T-cell (primary cell): Measurements from ENCODE around the gene OAS3. TPM values are rescaled to one million over a fixed set of nuclear protein-coding genes. Genes with fewer than 3 reads are reported as not detected.

ENCODE experiments used
- ATAC-seq, 4 experiments: fragments of 200-7000 bp in 3 of 4; fragments of 150-1000 bp in 1 of 4; cut with Tn5 transposase; replicated peaks in 1 of 4; 1 replicate in 3 of 4; 2 replicates in 1 of 4; pipeline ENCODE4 v1.10.0; 2021; ENCODE audit warnings: moderate library complexity in 3 of 4, mild to moderate bottlenecking in 2 of 4, moderate number of reproducible peaks in 1 of 4
- CTCF ChIA-PET, 2 donors: fragments of 300-600 bp; sonication (Branson Sonifier 250); formaldehyde crosslinking; loops; one replicate each; lab custom pipeline; 2022; ENCODE audit warnings: antibody characterized with exemption in 2 of 2; lab: Charles Lee
- POLR2A ChIA-PET, 2 donors: fragments of 300-600 bp; sonication (Branson Sonifier 250); formaldehyde crosslinking; loops; one replicate each; lab custom pipeline; 2022; ENCODE audit warnings: antibody characterized with exemption in 2 of 2; lab: Charles Lee
- DNase-seq, 35 experiments: peaks; one replicate each; pipeline versions ENCODE4 v3.0.0 to v3.0.0-alpha.2; 2013 to 2023
- H3K27ac ChIP-seq: one replicate; pipeline ENCODE4 v1.5.1; 2013; ENCODE audit warnings: low read length
- H3K27me3 ChIP-seq, 2 experiments: replicated peaks in 1 of 2; 1 replicate in 1 of 2; 2 replicates in 1 of 2; pipeline versions ENCODE4 v1.6.1 to v1.7.0; 2013; ENCODE audit warnings: low read length in 1 of 2, mixed read lengths in 1 of 2; ENCODE audit not compliant: control insufficient read depth in 2 of 2, insufficient read depth in 2 of 2; ENCODE audit errors: extremely low read depth in 1 of 2
- H3K36me3 ChIP-seq, 2 donors: 1 replicate in 1 of 2; 2 replicates in 1 of 2; pipeline versions ENCODE4 v1.6.1 to v1.7.0; 2013; ENCODE audit warnings: low read length in 1 of 2; ENCODE audit not compliant: control insufficient read depth in 2 of 2, insufficient read depth in 1 of 2; ENCODE audit errors: extremely low read depth in 1 of 2
- H3K4me1 ChIP-seq, 2 experiments: 1 replicate in 1 of 2; 2 replicates in 1 of 2; pipeline versions ENCODE4 v1.6.1 to v1.7.0; 2013; ENCODE audit warnings: low read length in 2 of 2, mixed read lengths in 1 of 2; ENCODE audit not compliant: insufficient read depth in 2 of 2, control insufficient read depth in 1 of 2; ENCODE audit errors: extremely low read depth in 1 of 2
- H3K4me3 ChIP-seq, 2 donors: 1 replicate in 1 of 2; 2 replicates in 1 of 2; pipeline versions ENCODE4 v1.5.1 to v1.7.0; 2013; ENCODE audit warnings: mild to moderate bottlenecking in 2 of 2, low read length in 1 of 2, moderate library complexity in 1 of 2; ENCODE audit not compliant: control insufficient read depth in 1 of 2; ENCODE audit errors: extremely low read depth in 1 of 2
- H3K9me3 ChIP-seq: 2 replicates; pipeline ENCODE4 v1.7.0; 2013
- H3K27ac Mint-ChIP-seq, 2 donors: one replicate each; pipeline ENCODE4 v1.8.0; 2020 to 2021; ENCODE audit warnings: mild to moderate bottlenecking in 2 of 2, mixed read lengths in 2 of 2
- H3K27me3 Mint-ChIP-seq, 2 donors: one replicate each; pipeline ENCODE4 v1.8.0; 2021 to 2022; ENCODE audit warnings: mixed read lengths in 2 of 2
- H3K36me3 Mint-ChIP-seq: one replicate; pipeline ENCODE4 v1.8.0; 2021; ENCODE audit warnings: mixed read lengths
- H3K4me1 Mint-ChIP-seq, 3 donors: one replicate each; pipeline ENCODE4 v1.8.0; 2020 to 2022; ENCODE audit warnings: mixed read lengths in 3 of 3, mild to moderate bottlenecking in 1 of 3
- H3K4me3 Mint-ChIP-seq, 3 donors: one replicate each; pipeline ENCODE4 v1.8.0; 2020 to 2022; ENCODE audit warnings: mild to moderate bottlenecking in 3 of 3, mixed read lengths in 3 of 3, moderate library complexity in 3 of 3
- H3K9me3 Mint-ChIP-seq, 3 donors: one replicate each; pipeline ENCODE4 v1.8.0; 2020 to 2022; ENCODE audit warnings: mixed read lengths in 3 of 3
- WGBS: methylation state at CpG from one replicate; pipeline ENCODE4 v1.1.5; 2013; ENCODE audit warnings: missing lambda C conversion rate; ENCODE audit not compliant: insufficient coverage; 5-methylcytosine and 5-hydroxymethylcytosine counted together
- total RNA-seq, 35 experiments: library from RNA in 6 of 35; stranded (reverse) in 6 of 35; fragments of 120-200 nt in 1 of 35; gene quantifications; one replicate each; pipeline versions ENCODE4 v1.2.1 to v1.2.4 and lab custom pipeline; 2013 to 2026

The OAS3 gene
- total RNA-seq, 5 donors from 2014 or later (not counting 1 experiment from before 2014, with no cell fraction given) = 18.4 to 38.5 (median 24.5) TPM

- Histone ChIP-seq H3K9me3 (no peaks in the 10 kb centered on the region), H3K27ac (peak overlapping the region; percentile 19), H3K36me3 (peaks cover 3 to 4% of the 10 kb centered on the region in 2 donors), H3K27me3 (no peaks in the 10 kb centered on the region), H3K4me3 (no peak overlapping the region), H3K4me1 (peaks cover 16 to 18% of the 10 kb centered on the region in 2 experiments)
- ChIA-PET POLR2A (no interaction called here), CTCF (interaction anchor here (1.0 to 1.2 kb wide), 2 partner anchors 29 to 56 kb away, joined by 3 to 5 read pairs; no protein-coding TSS in a partner anchor)
- DNase-seq (no peak), ATAC-seq (no peak)
- peak overlapping the region; percentile 94 to 95 for H3K27ac Mint-ChIP-seq
- peak overlapping the region; percentile 10 to 93 (median 37) for H3K4me3 Mint-ChIP-seq
- peaks cover 4% of the 10 kb centered on the region for H3K36me3 Mint-ChIP-seq
- no peaks in the 10 kb centered on the region for H3K27me3 Mint-ChIP-seq
- peaks cover 30 to 41% (median 38%) of the 10 kb centered on the region in 3 donors for H3K4me1 Mint-ChIP-seq
- no CpG with 5 or more reads among the region's 2 CpGs for WGBS
- H3K9me3 Mint-ChIP-seq = peaks cover 0 to 6% (median 3%) of the 10 kb centered on the region in 3 donors
Measured at GRCh38 chr12:112936927-112937326, 1.3 kb upstream of the OAS3 start.

- peak in 1 of 35 experiments; percentile 14 for DNase-seq
- H3K4me1 ChIP-seq = peaks cover 16 to 18% of the 10 kb centered on the region in 2 experiments
- CTCF ChIA-PET = interaction anchor here in 1 of 2 donors (0.8 to 1.3 kb wide), 2 partner anchors 33 to 39 kb away, joined by 4 read pairs; partner anchors contain the start of genes OAS1 and OAS2
Measured at GRCh38 chr12:112938751-112939150, 477 bp downstream of the OAS3 start.

GRCh38 chr12:112939761-112940381 lies 1.6 kb downstream of the OAS3 start:
- Histone ChIP-seq H3K27me3 (no peaks in the 10 kb centered on the region), H3K9me3 (no peaks in the 10 kb centered on the region), H3K4me3 (peak overlapping the region; percentile 46 to 71), H3K36me3 (peaks cover 5 to 23% of the 10 kb centered on the region in 2 donors), H3K27ac (peak overlapping the region; percentile 52), H3K4me1 (peaks cover 16 to 18% of the 10 kb centered on the region in 2 experiments)
- DNase-seq (peak in 3 of 35 experiments; percentile 9 to 32 (median 21)), ATAC-seq (peak in 3 of 4 experiments; percentile 44 to 52 (median 50))
- WGBS = 0% methylated on average over 5 of the region's 7 CpGs
- ChIA-PET POLR2A (no interaction called here), CTCF (interaction anchor here in 1 of 2 donors (1.3 kb wide), 1 partner anchor 38 kb away, joined by 4 read pairs; the partner anchor contains the start of gene OAS2)
- peaks cover 0 to 6% (median 3%) of the 10 kb centered on the region in 3 donors for H3K9me3 Mint-ChIP-seq
- H3K27me3 Mint-ChIP-seq = no peaks in the 10 kb centered on the region
- peak overlapping the region; percentile 93 to 95 for H3K27ac Mint-ChIP-seq
- H3K4me3 Mint-ChIP-seq = peak overlapping the region; percentile 85 to 93 (median 91)
- H3K4me1 Mint-ChIP-seq = peaks cover 35 to 41% (median 40%) of the 10 kb centered on the region in 3 donors
- peaks cover 13% of the 10 kb centered on the region for H3K36me3 Mint-ChIP-seq

More at GRCh38 chr12:112938751-112939150, 477 bp downstream of the OAS3 start:
- ATAC-seq = peak in 1 of 4 experiments; percentile 1
- Histone ChIP-seq H3K4me3 (peak overlapping the region; percentile 71 to 86), H3K27me3 (no peaks in the 10 kb centered on the region), H3K27ac (peak overlapping the region; percentile 92), H3K36me3 (peaks cover 5 to 14% of the 10 kb centered on the region in 2 donors), H3K9me3 (no peaks in the 10 kb centered on the region)
- Mint-ChIP-seq H3K4me1 (peaks cover 33 to 41% (median 40%) of the 10 kb centered on the region in 3 donors), H3K9me3 (peaks cover 0 to 6% (median 3%) of the 10 kb centered on the region in 3 donors), H3K36me3 (peaks cover 4% of the 10 kb centered on the region), H3K27ac (peak overlapping the region; percentile 94 to 95), H3K27me3 (no peaks in the 10 kb centered on the region), H3K4me3 (peak overlapping the region; percentile 85 to 93 (median 91))
- POLR2A ChIA-PET = no interaction called here
- 43% methylated on average over 2 of the region's 11 CpGs for WGBS

GRCh38 chr12:112941528-112942335 lies 3.5 kb downstream of the OAS3 start:
- H3K27ac ChIP-seq = no peak overlapping the region
- H3K36me3 ChIP-seq = peaks cover 12 to 39% of the 10 kb centered on the region in 2 donors
- H3K9me3 ChIP-seq = no peaks in the 10 kb centered on the region
- DNase-seq (no peak), ATAC-seq (no peak)
- no peaks in the 10 kb centered on the region for H3K27me3 Mint-ChIP-seq
- no peaks in the 10 kb centered on the region for H3K27me3 ChIP-seq
- peaks cover 35 to 38% (median 35%) of the 10 kb centered on the region in 3 donors for H3K4me1 Mint-ChIP-seq
- no peak overlapping the region for H3K4me3 Mint-ChIP-seq
- no peaks in the 10 kb centered on the region for H3K9me3 Mint-ChIP-seq
- H3K27ac Mint-ChIP-seq = no peak overlapping the region
- WGBS = 85% methylated on average over 8 of the region's 16 CpGs
- no peak overlapping the region for H3K4me3 ChIP-seq
- ChIA-PET CTCF (interaction anchor here (0.7 to 0.8 kb wide), 2 partner anchors 29 to 34 kb away, joined by 3 read pairs; no protein-coding TSS in a partner anchor), POLR2A (interaction anchor here in 1 of 2 donors (0.6 kb wide), 1 partner anchor 35 kb away, joined by 4 read pairs; no protein-coding TSS in a partner anchor)
- peaks cover 16 to 18% of the 10 kb centered on the region in 2 experiments for H3K4me1 ChIP-seq
- H3K36me3 Mint-ChIP-seq = peaks cover 27% of the 10 kb centered on the region

- ChIA-PET POLR2A (interaction anchor here in 1 of 2 donors (0.6 kb wide), 1 partner anchor 34 kb away, joined by 4 read pairs; no protein-coding TSS in a partner anchor), CTCF (interaction anchor here (0.6 to 1.2 kb wide), 4 partner anchors 28 to 247 kb away, joined by 3 to 9 read pairs (median 4); no protein-coding TSS in a partner anchor)
- Histone ChIP-seq H3K4me3 (no peak overlapping the region), H3K27me3 (no peaks in the 10 kb centered on the region), H3K4me1 (peaks cover 16 to 18% of the 10 kb centered on the region in 2 experiments), H3K9me3 (no peaks in the 10 kb centered on the region), H3K27ac (no peak overlapping the region), H3K36me3 (peaks cover 15 to 46% of the 10 kb centered on the region in 2 donors)
- Mint-ChIP-seq H3K9me3 (peaks cover 0 to 4% (median 0%) of the 10 kb centered on the region in 3 donors), H3K4me3 (no peak overlapping the region), H3K27ac (no peak overlapping the region), H3K36me3 (peaks cover 36% of the 10 kb centered on the region), H3K4me1 (peaks cover 27 to 33% (median 29%) of the 10 kb centered on the region in 3 donors), H3K27me3 (no peaks in the 10 kb centered on the region)
- DNase-seq (no peak), ATAC-seq (no peak)
- WGBS = no CpG with 5 or more reads among the region's 1 CpG
Measured at GRCh38 chr12:112942572-112942971, 4.3 kb downstream of the OAS3 start.
